ENCODE measurements around the gene GPA33. TPM values are rescaled to one million over a fixed set of nuclear protein-coding genes. Genes with fewer than 3 reads are reported as not detected.

Gene GPA33
- total and polyA plus RNA-seq, 8 donors: 0.11 to 0.55 (median 0.27) TPM; not detected in 2

- no peak overlapping the region for H3K4me3 ChIP-seq
- peaks cover 3 to 11% of the 10 kb centered on the region in 2 donors for H3K4me1 ChIP-seq
- intact Hi-C loops (cut with DNase I): no loop called here
- no peak overlapping the region for H3K27ac ChIP-seq
- DNase-seq: no peak
- ATAC-seq: no peak
- H3K36me3 ChIP-seq: no peaks in the 10 kb centered on the region
- TF ChIP-seq, protein P1, sequence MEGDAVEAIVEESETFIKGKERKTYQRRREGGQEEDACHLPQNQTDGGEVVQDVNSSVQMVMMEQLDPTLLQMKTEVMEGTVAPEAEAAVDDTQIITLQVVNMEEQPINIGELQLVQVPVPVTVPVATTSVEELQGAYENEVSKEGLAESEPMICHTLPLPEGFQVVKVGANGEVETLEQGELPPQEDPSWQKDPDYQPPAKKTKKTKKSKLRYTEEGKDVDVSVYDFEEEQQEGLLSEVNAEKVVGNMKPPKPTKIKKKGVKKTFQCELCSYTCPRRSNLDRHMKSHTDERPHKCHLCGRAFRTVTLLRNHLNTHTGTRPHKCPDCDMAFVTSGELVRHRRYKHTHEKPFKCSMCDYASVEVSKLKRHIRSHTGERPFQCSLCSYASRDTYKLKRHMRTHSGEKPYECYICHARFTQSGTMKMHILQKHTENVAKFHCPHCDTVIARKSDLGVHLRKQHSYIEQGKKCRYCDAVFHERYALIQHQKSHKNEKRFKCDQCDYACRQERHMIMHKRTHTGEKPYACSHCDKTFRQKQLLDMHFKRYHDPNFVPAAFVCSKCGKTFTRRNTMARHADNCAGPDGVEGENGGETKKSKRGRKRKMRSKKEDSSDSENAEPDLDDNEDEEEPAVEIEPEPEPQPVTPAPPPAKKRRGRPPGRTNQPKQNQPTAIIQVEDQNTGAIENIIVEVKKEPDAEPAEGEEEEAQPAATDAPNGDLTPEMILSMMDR (IDR thresholded peaks at IDR 0.05): no peak
- H3K9me3 ChIP-seq: no peaks in the 10 kb centered on the region
- peaks cover 0 to 26% of the 10 kb centered on the region in 2 donors for H3K27me3 ChIP-seq
Observed at GRCh38 chr1:167122568-167122967, 32.4 kb upstream of the GPA33 start.

DNA sequence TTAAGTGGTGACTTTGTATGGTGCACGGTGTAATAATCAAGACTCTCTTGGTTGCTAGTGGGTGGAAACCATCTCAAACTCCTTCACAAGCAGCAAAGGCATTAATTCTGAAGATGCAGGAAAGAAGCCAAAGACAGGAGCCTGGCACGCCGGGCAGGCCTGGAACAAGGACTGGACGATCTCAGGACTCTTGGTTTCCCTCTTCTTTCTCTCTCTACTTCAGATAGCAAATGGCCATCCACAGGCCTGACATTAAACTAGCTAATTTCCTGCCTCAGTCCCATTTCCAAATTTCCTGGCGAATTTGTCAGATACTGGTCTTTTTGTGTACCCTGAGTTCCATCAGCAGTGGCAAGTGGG lies 31.9 kb upstream of the GPA33 start:
- intact Hi-C loops (cut with DNase I): no loop called here
- Histone ChIP-seq H3K27me3 (peaks cover 0 to 26% of the 10 kb centered on the region in 2 donors), H3K9me3 (no peaks in the 10 kb centered on the region), H3K36me3 (no peaks in the 10 kb centered on the region), H3K4me3 (no peak overlapping the region), H3K4me1 (peaks cover 3 to 11% of the 10 kb centered on the region in 2 donors), H3K27ac (no peak overlapping the region)
- ATAC-seq: no peak
- TF ChIP-seq, protein P1 (IDR thresholded peaks at IDR 0.05): no peak
- DNase-seq: no peak

GRCh38 chr1:167121375-167122120 lies 31.4 kb upstream of the GPA33 start:
- Histone ChIP-seq H3K27ac (no peak overlapping the region), H3K4me3 (peak overlapping the region; percentile 8 to 36), H3K27me3 (peaks cover 0 to 26% of the 10 kb centered on the region in 2 donors), H3K36me3 (no peaks in the 10 kb centered on the region), H3K4me1 (peaks cover 3 to 11% of the 10 kb centered on the region in 2 donors), H3K9me3 (no peaks in the 10 kb centered on the region)
- TF ChIP-seq, protein P1 (IDR thresholded peaks at IDR 0.05): no peak
- DNase-seq (peak; percentile 32 to 88 (median 52)), ATAC-seq (peak; percentile 92)
- intact Hi-C loops (cut with DNase I): no loop called here

- TF ChIP-seq, protein P1 (IDR thresholded peaks at IDR 0.05): no peak
- no peak for ATAC-seq
Observed at GRCh38 chr1:167120899-167121298, 30.7 kb upstream of the GPA33 start.

GRCh38 chr1:167119696-167120095 lies 29.5 kb upstream of the GPA33 start:
- TF ChIP-seq, protein P1 (IDR thresholded peaks at IDR 0.05): no peak
- intact Hi-C loops (cut with DNase I): no loop called here

More at GRCh38 chr1:167120899-167121298, 30.7 kb upstream of the GPA33 start:
- DNase-seq: no peak
- Histone ChIP-seq H3K27ac (no peak overlapping the region), H3K36me3 (no peaks in the 10 kb centered on the region), H3K4me3 (peak overlapping the region; percentile 8 to 36), H3K4me1 (peaks cover 3 to 11% of the 10 kb centered on the region in 2 donors), H3K27me3 (peaks cover 0 to 26% of the 10 kb centered on the region in 2 donors), H3K9me3 (no peaks in the 10 kb centered on the region)
- intact Hi-C loops (cut with DNase I): no loop called here

More at GRCh38 chr1:167119696-167120095, 29.5 kb upstream of the GPA33 start:
- no peaks in the 10 kb centered on the region for H3K36me3 ChIP-seq
- ATAC-seq (no peak), DNase-seq (no peak)
- H3K27ac ChIP-seq: no peak overlapping the region
- H3K27me3 ChIP-seq: peaks cover 0 to 34% of the 10 kb centered on the region in 2 donors
- no peak overlapping the region for H3K4me3 ChIP-seq
- peaks cover 3 to 11% of the 10 kb centered on the region in 2 donors for H3K4me1 ChIP-seq
- H3K9me3 ChIP-seq: no peaks in the 10 kb centered on the region
